ENCODE results near the gene GRIK4. TPM values are rescaled to one million over a fixed set of nuclear protein-coding genes. Genes with fewer than 3 reads are reported as not detected.

The GRIK4 gene
- total and polyA plus RNA-seq, 9 of the 15 experiments (the other 6 are each of a cell fraction or from before 2014, with no cell fraction given), result not detected

DNA sequence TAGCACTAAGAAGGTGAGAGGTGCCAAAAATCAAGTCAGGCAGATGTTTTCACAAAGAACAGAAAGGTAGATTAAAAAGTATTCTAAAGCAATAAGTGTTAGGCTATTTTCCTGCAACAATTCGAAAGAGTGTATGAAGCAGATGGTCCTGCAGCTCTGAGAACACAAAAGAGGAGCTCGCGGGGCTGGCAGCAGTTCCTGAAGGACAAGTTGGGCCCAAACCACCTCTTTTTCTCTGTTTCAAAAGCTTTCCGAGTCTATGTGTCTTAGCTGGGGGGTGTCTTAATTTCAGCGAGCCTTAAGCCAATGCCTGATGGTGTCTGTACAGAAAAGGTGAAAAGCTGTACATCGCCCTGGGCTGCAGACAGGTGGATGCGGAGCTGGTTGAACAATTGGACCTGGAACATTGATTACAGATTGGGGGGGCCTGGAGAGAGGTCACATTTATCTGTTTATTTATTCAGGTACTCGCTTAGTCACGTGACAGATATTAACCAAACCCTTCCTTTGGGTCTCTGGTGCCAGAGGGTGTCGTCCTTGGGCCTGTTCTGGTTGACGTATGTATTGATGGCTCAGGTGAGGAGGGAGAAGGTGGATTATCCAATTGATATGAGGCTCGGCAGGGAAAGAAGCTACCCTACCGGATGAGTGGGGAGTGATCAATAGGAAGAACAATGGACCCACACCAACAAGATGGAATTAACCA lies 24.7 kb downstream of the GRIK4 start (continued):
- peak; percentile 34 for TF ChIP-seq CBFA2T2 (conservative IDR thresholded peaks at IDR 0.05)

DNA sequence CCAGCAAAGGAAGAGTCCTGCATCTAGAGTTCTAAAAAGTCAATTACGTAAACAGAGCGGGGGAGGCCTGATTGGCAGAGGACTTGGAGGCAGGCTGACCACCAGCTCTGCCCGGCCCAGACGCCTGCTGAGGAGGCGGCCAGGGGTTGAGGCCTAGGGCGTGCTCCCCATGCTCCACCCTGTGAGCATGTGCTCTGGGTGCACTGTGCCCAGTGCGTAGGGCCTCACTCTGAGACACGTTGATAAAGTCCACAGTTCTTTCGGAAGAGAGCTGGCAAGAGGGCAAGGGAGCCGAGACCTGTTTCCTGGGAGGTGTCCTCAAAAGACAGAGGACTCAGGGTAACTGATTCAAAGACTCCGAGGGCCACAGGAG lies 25.2 kb downstream of the GRIK4 start:
- peaks cover 15 to 75% of the 10 kb centered on the region in 2 experiments; a peak in 4 of 5 replicates for H3K27me3 ChIP-seq (ENCODE audit: control insufficient read depth in 2 of 2, insufficient read depth in 2 of 2, low read length in 2 of 2)
- 0 out of 5 replicates have a peak, but pooled peaks cover 0 to 3% of the 10 kb centered on the region in 2 experiments for H3K4me1 ChIP-seq (replicated peaks in 1 of 2; ENCODE audit: control insufficient read depth in 2 of 2, insufficient read depth in 2 of 2, low read length in 2 of 2)
- ChIA-PET CTCF (ENCODE audit: low intra/inter-chr PET ratio) (no interaction called here), POLR2A (interaction anchor here (0.6 kb wide), 1 partner anchor 39 kb away, joined by 3 read pairs; no protein-coding TSS in a partner anchor)
- H3K4me2 ChIP-seq (ENCODE audit: insufficient read depth, low read length), result no peak overlapping the region
- H3K27ac ChIP-seq (ENCODE audit: extremely low read depth, low read depth, low read length), result no peak overlapping the region
- no peak overlapping the region for H3K9ac ChIP-seq (ENCODE audit: insufficient read depth in 1 of 2, low read depth in 2 of 2, low read length in 2 of 2)
- no peaks in the 10 kb centered on the region for H3K9me3 ChIP-seq (replicated peaks; ENCODE audit: control insufficient read depth, insufficient read depth, low read depth, low read length)
- no peaks in the 10 kb centered on the region for H4K20me1 ChIP-seq (replicated peaks; ENCODE audit: control insufficient read depth, insufficient read depth, low read length)
- DNase-seq (ENCODE audit: extremely low read depth in 1 of 4, low spot score in 3 of 4) (no peak), FAIRE-seq (no peak), ATAC-seq (no peak)
- 1% methylated on average over 11 of the region's 11 CpGs for WGBS (ENCODE audit: insufficient coverage, low coverage, missing lambda C conversion rate)
- H3K9me1 ChIP-seq (ENCODE audit: control insufficient read depth, insufficient read depth, low read length), result no peaks in the 10 kb centered on the region
- H3K79me2 ChIP-seq (ENCODE audit: control insufficient read depth, insufficient read depth, low read length), result no peaks in the 10 kb centered on the region
- no peak overlapping the region for H2AFZ ChIP-seq (ENCODE audit: low read depth, low read length)
- H3K36me3 ChIP-seq (ENCODE audit: control insufficient read depth, insufficient read depth, low read length), result no peaks in the 10 kb centered on the region
- in situ Hi-C loops (cut with MboI), result no loop called here
- no TSS peak for BruUV-seq (replicated peaks)
- intact Hi-C loops (cut with micrococcal nuclease), result no loop called here
- H3K4me3 ChIP-seq, result no peak overlapping the region
- TF ChIP-seq COPS2 (conservative IDR thresholded peaks at IDR 0.05) (no peak), ZZZ3 (IDR thresholded peaks at IDR 0.05) (no peak), TEAD1 (CRISPR knock-in tag; IDR thresholded peaks at IDR 0.05) (no peak), KAT7 (CRISPR knock-in tag; IDR thresholded peaks at IDR 0.05; ENCODE audit: borderline replicate concordance) (no peak), ZNF316 (IDR thresholded peaks at IDR 0.05) (no peak), RBM39 (optimal IDR thresholded peaks at IDR 0.05; ENCODE audit: low read depth, low read length) (no peak), ZBTB17 (CRISPR knock-in tag; IDR thresholded peaks at IDR 0.05) (no peak)
- TF ChIP-seq, protein P1, sequence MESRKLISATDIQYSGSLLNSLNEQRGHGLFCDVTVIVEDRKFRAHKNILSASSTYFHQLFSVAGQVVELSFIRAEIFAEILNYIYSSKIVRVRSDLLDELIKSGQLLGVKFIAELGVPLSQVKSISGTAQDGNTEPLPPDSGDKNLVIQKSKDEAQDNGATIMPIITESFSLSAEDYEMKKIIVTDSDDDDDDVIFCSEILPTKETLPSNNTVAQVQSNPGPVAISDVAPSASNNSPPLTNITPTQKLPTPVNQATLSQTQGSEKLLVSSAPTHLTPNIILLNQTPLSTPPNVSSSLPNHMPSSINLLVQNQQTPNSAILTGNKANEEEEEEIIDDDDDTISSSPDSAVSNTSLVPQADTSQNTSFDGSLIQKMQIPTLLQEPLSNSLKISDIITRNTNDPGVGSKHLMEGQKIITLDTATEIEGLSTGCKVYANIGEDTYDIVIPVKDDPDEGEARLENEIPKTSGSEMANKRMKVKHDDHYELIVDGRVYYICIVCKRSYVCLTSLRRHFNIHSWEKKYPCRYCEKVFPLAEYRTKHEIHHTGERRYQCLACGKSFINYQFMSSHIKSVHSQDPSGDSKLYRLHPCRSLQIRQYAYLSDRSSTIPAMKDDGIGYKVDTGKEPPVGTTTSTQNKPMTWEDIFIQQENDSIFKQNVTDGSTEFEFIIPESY (CRISPR knock-in tag; IDR thresholded peaks at IDR 0.05), result no peak
- TF ChIP-seq, protein P2, sequence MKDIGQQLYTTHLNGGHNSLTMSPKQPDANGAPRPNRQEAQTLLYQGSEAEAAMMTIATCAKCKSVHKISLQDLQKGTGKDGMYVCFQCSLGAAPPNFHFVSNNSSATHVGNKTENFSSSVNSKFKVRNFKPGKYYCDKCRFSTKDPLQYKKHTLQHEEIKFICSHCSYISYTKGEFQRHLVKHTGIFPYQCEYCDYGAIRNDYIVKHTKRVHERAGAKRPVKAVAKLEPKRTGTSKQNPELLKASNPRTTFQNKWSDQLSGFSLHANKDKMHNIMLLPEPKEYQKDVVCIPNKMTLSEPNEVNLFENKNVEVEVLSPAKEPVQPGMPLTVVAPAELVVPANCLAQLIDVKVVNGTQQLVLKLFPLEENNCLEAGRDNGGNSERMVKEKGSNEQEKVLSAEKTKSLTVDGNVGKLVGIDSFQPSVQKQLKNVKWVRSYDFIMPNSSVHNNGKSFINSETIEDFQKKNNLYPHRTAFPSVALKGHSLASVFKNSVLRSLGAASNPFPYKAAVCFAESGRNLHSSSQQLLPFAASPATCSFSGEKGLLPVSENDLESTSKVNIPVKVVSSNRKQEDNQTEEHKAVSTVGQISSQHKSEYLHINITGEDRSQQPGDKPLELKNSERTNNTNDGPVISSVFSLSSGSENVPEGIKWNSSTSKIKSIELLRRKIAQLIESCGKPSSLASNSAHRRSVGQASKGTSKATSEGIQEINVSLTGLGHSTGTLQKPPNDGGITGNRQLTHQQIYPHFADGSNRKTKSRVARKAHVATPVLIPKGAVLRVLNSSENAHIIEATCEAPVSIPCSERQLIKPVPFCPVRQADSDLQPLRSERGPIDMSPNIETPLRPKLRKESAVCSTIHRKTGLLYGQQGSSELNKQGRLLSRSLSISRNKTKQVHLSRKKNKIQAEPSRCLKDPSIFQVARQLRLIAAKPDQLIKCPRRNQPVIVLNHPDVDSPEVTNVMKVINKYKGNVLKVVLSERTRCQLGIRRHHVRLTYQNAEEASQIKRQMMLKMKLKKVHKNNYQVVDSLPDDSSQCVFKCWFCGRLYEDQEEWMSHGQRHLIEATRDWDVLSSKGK (CRISPR knock-in tag; IDR thresholded peaks at IDR 0.05), result no peak
- TF ChIP-seq, protein P3, sequence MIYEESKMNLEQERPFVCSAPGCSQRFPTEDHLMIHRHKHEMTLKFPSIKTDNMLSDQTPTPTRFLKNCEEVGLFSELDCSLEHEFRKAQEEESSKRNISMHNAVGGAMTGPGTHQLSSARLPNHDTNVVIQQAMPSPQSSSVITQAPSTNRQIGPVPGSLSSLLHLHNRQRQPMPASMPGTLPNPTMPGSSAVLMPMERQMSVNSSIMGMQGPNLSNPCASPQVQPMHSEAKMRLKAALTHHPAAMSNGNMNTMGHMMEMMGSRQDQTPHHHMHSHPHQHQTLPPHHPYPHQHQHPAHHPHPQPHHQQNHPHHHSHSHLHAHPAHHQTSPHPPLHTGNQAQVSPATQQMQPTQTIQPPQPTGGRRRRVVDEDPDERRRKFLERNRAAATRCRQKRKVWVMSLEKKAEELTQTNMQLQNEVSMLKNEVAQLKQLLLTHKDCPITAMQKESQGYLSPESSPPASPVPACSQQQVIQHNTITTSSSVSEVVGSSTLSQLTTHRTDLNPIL (CRISPR knock-in tag; IDR thresholded peaks at IDR 0.05), result no peak
- TF ChIP-seq, protein P4, sequence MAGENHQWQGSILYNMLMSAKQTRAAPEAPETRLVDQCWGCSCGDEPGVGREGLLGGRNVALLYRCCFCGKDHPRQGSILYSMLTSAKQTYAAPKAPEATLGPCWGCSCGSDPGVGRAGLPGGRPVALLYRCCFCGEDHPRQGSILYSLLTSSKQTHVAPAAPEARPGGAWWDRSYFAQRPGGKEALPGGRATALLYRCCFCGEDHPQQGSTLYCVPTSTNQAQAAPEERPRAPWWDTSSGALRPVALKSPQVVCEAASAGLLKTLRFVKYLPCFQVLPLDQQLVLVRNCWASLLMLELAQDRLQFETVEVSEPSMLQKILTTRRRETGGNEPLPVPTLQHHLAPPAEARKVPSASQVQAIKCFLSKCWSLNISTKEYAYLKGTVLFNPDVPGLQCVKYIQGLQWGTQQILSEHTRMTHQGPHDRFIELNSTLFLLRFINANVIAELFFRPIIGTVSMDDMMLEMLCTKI (IDR thresholded peaks at IDR 0.05; ENCODE audit: partially characterized antibody), result no peak

Measured in K562 (cell line).